H1 (cell line): ENCODE results near the gene KRT9. TPM values are rescaled to one million over a fixed set of nuclear protein-coding genes. Genes with fewer than 3 reads are reported as not detected.

Experiments
- CTCF ChIA-PET: fragments of 300-600 bp; sonication (Branson Sonifier 250); formaldehyde crosslinking; loops from one replicate; lab custom pipeline; 2021; ENCODE audit not compliant: partially characterized antibody; lab: Charles Lee
- POLR2A ChIA-PET: fragments of 300-600 bp; sonication (Branson Sonifier 250); formaldehyde crosslinking; loops from one replicate; lab custom pipeline; 2021; ENCODE audit warnings: inconsistent platforms; ENCODE audit not compliant: partially characterized antibody; lab: Charles Lee
- DNase-seq, 2 experiments: peaks; one replicate each; pipeline versions ENCODE4 v3.0.0 to v3.0.0-alpha.2; 2010 to 2022; ENCODE audit warnings: low spot score in 2 of 2, low read depth in 1 of 2, mixed read lengths in 1 of 2
- FAIRE-seq: peaks from 2 replicates; lab custom pipeline; 2011; peaks lifted over from hg19 to GRCh38; lab: Jason Lieb, UNC
- H2AFZ ChIP-seq: 2 replicates; pipeline ENCODE4 v1.8.1; 2012; ENCODE audit warnings: low read length, inconsistent platforms
- H2AK5ac ChIP-seq: 2 replicates; pipeline ENCODE4 v1.6.1; 2013; ENCODE audit warnings: low read depth, low read length
- H2BK120ac ChIP-seq: replicated peaks from 2 replicates; pipeline ENCODE3; 2013; ENCODE audit warnings: low read depth, low read length, inconsistent platforms
- H2BK12ac ChIP-seq: 2 replicates; pipeline ENCODE4 v1.6.1; 2013; ENCODE audit warnings: low read depth, low read length
- H2BK15ac ChIP-seq: 2 replicates; pipeline ENCODE4 v1.6.1; 2013; ENCODE audit warnings: low read length
- H2BK20ac ChIP-seq: 2 replicates; pipeline ENCODE4 v1.6.1; 2013; ENCODE audit warnings: low read length
- H2BK5ac ChIP-seq: 2 replicates; pipeline ENCODE4 v1.6.1; 2013; ENCODE audit warnings: low read depth, low read length
- H3K14ac ChIP-seq: 2 replicates; pipeline ENCODE4 v1.6.1; 2013; ENCODE audit warnings: inconsistent platforms; ENCODE audit not compliant: insufficient read length
- H3K18ac ChIP-seq: 2 replicates; pipeline ENCODE4 v1.6.1; 2013; ENCODE audit warnings: low read length; ENCODE audit errors: extremely low read depth
- H3K23ac ChIP-seq: 2 replicates; pipeline ENCODE4 v1.6.1; 2013; ENCODE audit warnings: inconsistent platforms; ENCODE audit not compliant: insufficient read length
- H3K23me2 ChIP-seq: 2 replicates; pipeline ENCODE4 v1.6.1; 2013; ENCODE audit warnings: low read depth, low read length
- H3K27ac ChIP-seq: 2 replicates; pipeline ENCODE4 v1.6.1; 2011; ENCODE audit warnings: low read depth, low read length, inconsistent platforms
- H3K27me3 ChIP-seq, 4 experiments: replicated peaks in 1 of 4; 1 replicate in 1 of 4; 2 replicates in 3 of 4; pipeline versions ENCODE4 v1.6.1 to v1.8.1; 2011 to 2013; ENCODE audit warnings: low read length in 3 of 4, mild to moderate bottlenecking in 3 of 4, inconsistent platforms in 2 of 4, mixed read lengths in 2 of 4, moderate library complexity in 1 of 4; ENCODE audit not compliant: control insufficient read depth in 3 of 4, insufficient read depth in 3 of 4; ENCODE audit errors: extremely low read depth in 1 of 4
- H3K36me3 ChIP-seq, 4 experiments: 2 replicates each; pipeline versions ENCODE4 v1.6.1 to v1.8.1; 2011 to 2013; ENCODE audit warnings: mild to moderate bottlenecking in 4 of 4, low read length in 3 of 4, moderate library complexity in 2 of 4, control low read depth in 1 of 4, inconsistent platforms in 1 of 4; ENCODE audit not compliant: insufficient read depth in 4 of 4, control insufficient read depth in 2 of 4
- H3K4ac ChIP-seq: replicated peaks from 2 replicates; pipeline ENCODE3; 2013; ENCODE audit warnings: low read length, low read depth, mixed read lengths, inconsistent platforms; ENCODE audit not compliant: insufficient read length
- H3K4me1 ChIP-seq, 4 experiments: replicated peaks in 1 of 4; 1 replicate in 1 of 4; 2 replicates in 3 of 4; pipeline versions ENCODE4 v1.6.1 to v1.8.1; 2011 to 2013; ENCODE audit warnings: low read length in 3 of 4, inconsistent platforms in 2 of 4, mixed read lengths in 1 of 4; ENCODE audit not compliant: insufficient read depth in 4 of 4, control insufficient read depth in 3 of 4
- H3K4me2 ChIP-seq, 2 experiments: 2 replicates each; pipeline versions ENCODE4 v1.6.1 to v1.8.1; 2011 to 2013; ENCODE audit warnings: low read depth in 2 of 2, low read length in 2 of 2, control low read depth in 1 of 2, inconsistent platforms in 1 of 2, mild to moderate bottlenecking in 1 of 2; ENCODE audit not compliant: insufficient read depth in 1 of 2
- H3K4me3 ChIP-seq, 4 experiments: fragments of 200-600, 300-600 bp in 1 of 4; sonication (generic), shearing (Covaris generic), sonication (Bioruptor Twin) in 1 of 4; 2 replicates each; pipeline versions ENCODE4 v1.5.1 to v1.8.1; 2011 to 2016; ENCODE audit warnings: low read length in 4 of 4, low read depth in 3 of 4, control low read depth in 2 of 4, inconsistent platforms in 2 of 4, mild to moderate bottlenecking in 2 of 4, mixed read lengths in 1 of 4, moderate library complexity in 1 of 4; ENCODE audit not compliant: insufficient read depth in 2 of 4; ENCODE audit errors: extremely low read depth in 1 of 4
- H3K56ac ChIP-seq: replicated peaks from 2 replicates; pipeline ENCODE3; 2013; ENCODE audit warnings: low read depth, mild to moderate bottlenecking, mixed read lengths, low read length, inconsistent platforms; ENCODE audit not compliant: insufficient read length
- H3K79me1 ChIP-seq: 2 replicates; pipeline ENCODE4 v1.6.1; 2013; ENCODE audit warnings: low read depth, low read length, control low read depth
- H3K79me2 ChIP-seq, 2 experiments: 2 replicates each; pipeline versions ENCODE4 v1.6.1 to v1.8.1; 2012 to 2013; ENCODE audit warnings: low read length in 2 of 2, mild to moderate bottlenecking in 2 of 2, inconsistent platforms in 1 of 2; ENCODE audit not compliant: insufficient read depth in 2 of 2, control insufficient read depth in 1 of 2
- H3K9ac ChIP-seq, 4 experiments: replicated peaks in 1 of 4; 1 replicate in 1 of 4; 2 replicates in 3 of 4; pipeline versions ENCODE4 v1.6.1 to v1.8.1; 2011 to 2013; ENCODE audit warnings: low read depth in 3 of 4, low read length in 3 of 4, control low read depth in 2 of 4, mild to moderate bottlenecking in 2 of 4, moderate library complexity in 2 of 4, inconsistent platforms in 1 of 4; ENCODE audit errors: extremely low read depth in 1 of 4
- H3K9me3 ChIP-seq, 2 experiments: 2 replicates each; pipeline versions ENCODE4 v1.6.1 to v1.8.1; 2012 to 2013; ENCODE audit warnings: mild to moderate bottlenecking in 2 of 2, moderate library complexity in 2 of 2, control low read depth in 1 of 2, inconsistent platforms in 1 of 2, low read depth in 1 of 2, low read length in 1 of 2, mixed read lengths in 1 of 2; ENCODE audit not compliant: insufficient read depth in 2 of 2
- H4K20me1 ChIP-seq, 2 experiments: replicated peaks in 1 of 2; 2 replicates each; pipeline versions ENCODE3 to v1.8.1; 2011 to 2013; ENCODE audit warnings: inconsistent platforms in 2 of 2, low read length in 2 of 2, mild to moderate bottlenecking in 1 of 2; ENCODE audit not compliant: insufficient read depth in 2 of 2, control insufficient read depth in 1 of 2
- H4K5ac ChIP-seq: 2 replicates; pipeline ENCODE4 v1.6.1; 2013; ENCODE audit warnings: low read length, low read depth, mixed read lengths, inconsistent platforms; ENCODE audit not compliant: insufficient read length
- H4K8ac ChIP-seq: 2 replicates; pipeline ENCODE4 v1.8.0; 2013; ENCODE audit warnings: mild to moderate bottlenecking, moderate library complexity, low read length, inconsistent platforms; ENCODE audit not compliant: insufficient read depth; ENCODE audit errors: extremely low read depth
- H4K91ac ChIP-seq: replicated peaks from 2 replicates; pipeline ENCODE3; 2013; ENCODE audit warnings: low read length, mixed read lengths, inconsistent platforms; ENCODE audit not compliant: insufficient read length
- ATF2 ChIP-seq: IDR thresholded peaks from 2 replicates; pipeline ENCODE4 v1.6.1; 2012; ENCODE audit warnings: low read length, inconsistent platforms
- CHD1 ChIP-seq: IDR thresholded peaks from 2 replicates; pipeline ENCODE4 v1.6.1; 2012; ENCODE audit warnings: low read depth, low read length, improper control_type of control experiment
- CREB1 ChIP-seq: IDR thresholded peaks from 2 replicates; pipeline ENCODE4 v1.6.1; 2012; ENCODE audit warnings: inconsistent platforms
- GTF2F1 ChIP-seq: IDR thresholded peaks from 2 replicates; pipeline ENCODE4 v1.6.1; 2012; ENCODE audit warnings: low read depth, low read length, improper control_type of control experiment, borderline replicate concordance
- NRF1 ChIP-seq: IDR thresholded peaks from 2 replicates; pipeline ENCODE4 v1.6.1; 2011; ENCODE audit warnings: mild to moderate bottlenecking, low read depth, low read length, improper control_type of control experiment
- RNF2 ChIP-seq: fragments of 200-900, 300-1000 bp; sonication (generic); IDR thresholded peaks from 2 replicates; pipeline ENCODE4 v1.7.1; 2016; ENCODE audit warnings: borderline replicate concordance, low read depth, mild to moderate bottlenecking, antibody characterized with exemption, low read length; ENCODE audit not compliant: poor library complexity, severe bottlenecking; ENCODE audit errors: missing control alignments
- SAP30 ChIP-seq: fragments of 300-600 bp; sonication (generic); IDR thresholded peaks from 2 replicates; pipeline ENCODE4 v1.7.1; 2012; ENCODE audit warnings: low read length, moderate library complexity, mild to moderate bottlenecking, inconsistent platforms; ENCODE audit not compliant: insufficient read depth, insufficient replicate concordance
- SP1 ChIP-seq: IDR thresholded peaks from 2 replicates; pipeline ENCODE4 v1.6.1; 2011; ENCODE audit warnings: low read depth, low read length
- SP2 ChIP-seq: IDR thresholded peaks from 2 replicates; pipeline ENCODE4 v1.6.1; 2012; ENCODE audit warnings: mild to moderate bottlenecking, low read length, inconsistent platforms
- TBP ChIP-seq: IDR thresholded peaks from 2 replicates; pipeline ENCODE4 v1.6.1; 2011; ENCODE audit warnings: low read depth, low read length, improper control_type of control experiment
- USF2 ChIP-seq: IDR thresholded peaks from 2 replicates; pipeline ENCODE4 v1.6.1; 2011; ENCODE audit warnings: low read length, improper control_type of control experiment
- WGBS, 2 experiments: shearing (Covaris generic) in 1 of 2; methylation state at CpG; one replicate each; pipeline versions ENCODE4 v1.1.6 to v1.1.7; 2013 to 2015; ENCODE audit warnings: low lambda C conversion rate in 2 of 2, mixed read lengths in 2 of 2, inconsistent platforms in 1 of 2, low coverage in 1 of 2, missing lambda C conversion rate in 1 of 2; ENCODE audit not compliant: insufficient replicate concordance in 2 of 2, insufficient coverage in 1 of 2, insufficient read length in 1 of 2; ENCODE audit errors: extremely low coverage in 1 of 2, missing lambda C conversion rate in 1 of 2; 5-methylcytosine and 5-hydroxymethylcytosine counted together
- polyA plus RNA-seq, 7 experiments: library from polyadenylated mRNA; depleted of rRNA in 3 of 7; stranded (reverse) in 5 of 7; unstranded in 2 of 7; fragments of >200 nt in 5 of 7; fragments of 200-250 nt in 2 of 7; gene quantifications; 1 replicate in 5 of 7; 2 replicates in 1 of 7; 4 replicates in 1 of 7; pipeline versions ENCODE4 v1.2.1 to v1.2.3, GENCODE V29; 2011 to 2013; ENCODE audit warnings: missing spikeins in 2 of 7, mixed read lengths in 2 of 7
- total RNA-seq: library from RNA; stranded (reverse); fragmentation: NEBNext Ultra II Directional; extraction: Animal tissue kit (Norgen Biotek cat#: 25700); gene quantifications from 2 replicates; pipeline ENCODE4 v1.2.1, GENCODE V29; 2021

Gene KRT9
- total and polyA plus RNA-seq, 2 of the 8 experiments (the other 6 are each of a cell fraction or from before 2014, with no cell fraction given), result not detected

GRCh38 chr17:41546819-41547218 lies 25.0 kb downstream of the KRT9 start:
- Histone ChIP-seq H3K27ac (no peak overlapping the region), H3K9me3 (no peaks in the 10 kb centered on the region; a peak in 1 of 4 replicates), H3K4me3 (no peak overlapping the region), H3K9ac (no peak overlapping the region), H3K36me3 (no peaks in the 10 kb centered on the region), H4K5ac (no peak overlapping the region), H3K18ac (no peak overlapping the region), H2BK12ac (no peak overlapping the region), H4K91ac (no peak overlapping the region), H3K23me2 (no peaks in the 10 kb centered on the region), H2BK120ac (no peak overlapping the region), H3K79me1 (no peaks in the 10 kb centered on the region), H2BK15ac (0 out of 2 replicates have a peak overlapping the region, but pooled peaks have one; percentile 47), H2BK5ac (no peak overlapping the region), H3K27me3 (no peaks in the 10 kb centered on the region; a peak in 2 of 7 replicates), H3K56ac (no peak overlapping the region), H4K8ac (no peak overlapping the region), H3K4me1 (peaks cover 8 to 24% (median 13%) of the 10 kb centered on the region in 4 experiments), H3K23ac (no peak overlapping the region), H2BK20ac (no peak overlapping the region), H2AFZ (no peak overlapping the region), H2AK5ac (no peak overlapping the region), H4K20me1 (no peaks in the 10 kb centered on the region), H3K79me2 (no peaks in the 10 kb centered on the region), H3K14ac (no peak overlapping the region), H3K4ac (no peak overlapping the region), H3K4me2 (no peak overlapping the region)
- POLR2A ChIA-PET, result interaction anchor here (16.2 kb wide), 1 partner anchor 21 kb away, joined by 293 read pairs; the partner anchor contains the start of gene KRT19
- 88% methylated on average over 3 of the region's 3 CpGs; no CpG with 5 or more reads in 1 of the 2 experiments for WGBS, 2 experiments
- DNase-seq (no peak), FAIRE-seq (no peak)
- CTCF ChIA-PET, result interaction anchor here (0.6 to 21.2 kb wide), 6 partner anchors 10 to 803 kb away, joined by 3 to 492 read pairs (median 179); partner anchors contain the start of genes KRT13, KRT19, KRT35 and KRT36
- TF ChIP-seq RNF2 (no peak), SAP30 (no peak), USF2 (no peak), SP1 (no peak), CHD1 (no peak), GTF2F1 (no peak), SP2 (no peak), CREB1 (no peak), NRF1 (no peak), TBP (no peak), ATF2 (no peak)
